Superior temporal gyrus (tissue), 1 donor: ENCODE data around the gene DLG4.

Experiments
- DNase-seq: peaks from one replicate; pipeline ENCODE4 v3.0.0-alpha.2; 2016; ENCODE audit errors: extremely low spot score

Gene DLG4

GRCh38 chr17:7156342-7156940 lies 63.2 kb downstream of the DLG4 start:
- DNase-seq = no peak

GRCh38 chr17:7147772-7148171 lies 71.9 kb downstream of the DLG4 start:
- DNase-seq = no peak

- no peak for DNase-seq
These were observed 73.5 kb downstream of the DLG4 start for GRCh38 chr17:7146115-7146514.

- no peak for DNase-seq
These were observed 75.4 kb downstream of the DLG4 start for GRCh38 chr17:7144213-7144612.

- no peak for DNase-seq
These were observed 77.8 kb downstream of the DLG4 start for GRCh38 chr17:7141824-7142223.

- no peak for DNase-seq
These were observed 80.2 kb downstream of the DLG4 start for GRCh38 chr17:7139400-7139799.

- DNase-seq = no peak
These were observed 80.7 kb downstream of the DLG4 start for GRCh38 chr17:7138800-7139381.

GRCh38 chr17:7137171-7137943 lies 82.3 kb downstream of the DLG4 start:
- no peak for DNase-seq
